GM06990 (cell line): ENCODE data around the gene PPARD.

Experiments
- DNase-seq: peaks from one replicate; pipeline ENCODE4 v3.0.0-alpha.2; 2011; ENCODE audit not compliant: insufficient read length; ENCODE audit errors: extremely low read depth
- H3K27me3 ChIP-seq: replicated peaks from 2 replicates; pipeline ENCODE4 v1.6.0; 2011; ENCODE audit warnings: low read length; ENCODE audit not compliant: control insufficient read depth, insufficient read depth
- H3K36me3 ChIP-seq: 2 replicates; pipeline ENCODE4 v1.5.1; 2011; ENCODE audit warnings: low read length; ENCODE audit not compliant: control insufficient read depth, insufficient read depth
- H3K4me3 ChIP-seq: replicated peaks from 2 replicates; pipeline ENCODE4 v1.5.1; 2011; ENCODE audit warnings: low read depth, mild to moderate bottlenecking, control low read depth, low read length
- CTCF ChIP-seq: IDR thresholded peaks from 2 replicates; pipeline ENCODE4 v1.5.1; 2011; ENCODE audit warnings: low read length, control low read depth, mild to moderate bottlenecking, inconsistent platforms; ENCODE audit not compliant: insufficient read depth, poor library complexity, severe bottlenecking

Gene PPARD

GRCh38 chr6:35311390-35312075 lies 30.8 kb upstream of the PPARD start:
- DNase-seq = no peak
- peaks cover 16% of the 10 kb centered on the region for H3K36me3 ChIP-seq
- no peak for TF ChIP-seq CTCF

GRCh38 chr6:35312076-35312800 lies 30.1 kb upstream of the PPARD start:
- Histone ChIP-seq H3K36me3 (peaks cover 16% of the 10 kb centered on the region), H3K4me3 (no peak overlapping the region), H3K27me3 (no peaks in the 10 kb centered on the region)
- no peak for TF ChIP-seq CTCF
- no peak for DNase-seq

More at GRCh38 chr6:35311390-35312075, 30.8 kb upstream of the PPARD start:
- Histone ChIP-seq H3K4me3 (no peak overlapping the region), H3K27me3 (no peaks in the 10 kb centered on the region)

- no peak overlapping the region for H3K4me3 ChIP-seq
- peaks cover 20% of the 10 kb centered on the region for H3K36me3 ChIP-seq
- TF ChIP-seq CTCF = no peak
- H3K27me3 ChIP-seq = no peaks in the 10 kb centered on the region
- DNase-seq = no peak
These were observed 29.6 kb upstream of the PPARD start for GRCh38 chr6:35312807-35313206.

- Histone ChIP-seq H3K36me3 (peaks cover 23% of the 10 kb centered on the region), H3K27me3 (no peaks in the 10 kb centered on the region), H3K4me3 (no peak overlapping the region)
- no peak for TF ChIP-seq CTCF
- no peak for DNase-seq
These were observed 24.7 kb upstream of the PPARD start for GRCh38 chr6:35317483-35318195.

- TF ChIP-seq CTCF = no peak
- Histone ChIP-seq H3K36me3 (peaks cover 22% of the 10 kb centered on the region), H3K27me3 (no peaks in the 10 kb centered on the region), H3K4me3 (no peak overlapping the region)
- DNase-seq = no peak
These were observed 23.9 kb upstream of the PPARD start for GRCh38 chr6:35318196-35319171.
